HCT116 (cell line): ENCODE results near the gene SPG7.

Experiments used
- CBX3 ChIP-seq: IDR thresholded peaks from 2 replicates; pipeline ENCODE4 v1.6.1; 2012; ENCODE audit warnings: low read depth
- ELF1 ChIP-seq: IDR thresholded peaks from 2 replicates; pipeline ENCODE4 v1.6.1; 2012; ENCODE audit warnings: low read depth, borderline replicate concordance
- EZH2 ChIP-seq: fragments of 200-600 bp; sonication (generic); IDR thresholded peaks from 2 replicates; pipeline ENCODE4 v1.6.1; 2017; ENCODE audit warnings: antibody characterized with exemption, mixed run types
- POLR2AphosphoS5 ChIP-seq: IDR thresholded peaks from 2 replicates; pipeline ENCODE4 v1.6.1; 2011; ENCODE audit warnings: mild to moderate bottlenecking, low read depth, low read length, moderate library complexity
- RAD21 ChIP-seq: IDR thresholded peaks from 2 replicates; pipeline ENCODE4 v1.6.1; 2012; ENCODE audit warnings: low read depth, mild to moderate bottlenecking
- SIN3A ChIP-seq: IDR thresholded peaks from 2 replicates; pipeline ENCODE4 v1.6.1; 2012; ENCODE audit warnings: low read depth
- SP1 ChIP-seq: IDR thresholded peaks from 2 replicates; pipeline ENCODE4 v1.6.1; 2012; ENCODE audit warnings: low read depth
- TF ChIP-seq, protein P1 (sequence below), 3 experiments: fragments of 200-600 bp in 1 of 3; sonication (generic) in 1 of 3; IDR thresholded peaks in 2 of 3; conservative IDR thresholded peaks in 1 of 3; 2 replicates each; pipeline ENCODE4 v1.5.1; 2012 to 2017; ENCODE audit warnings: low read depth in 2 of 3, low read length in 2 of 3, antibody characterized with exemption in 1 of 3, borderline replicate concordance in 1 of 3, control low read depth in 1 of 3, mild to moderate bottlenecking in 1 of 3, mixed read lengths in 1 of 3, mixed run types in 1 of 3, moderate library complexity in 1 of 3; ENCODE audit not compliant: insufficient read depth in 1 of 3

DNA sequence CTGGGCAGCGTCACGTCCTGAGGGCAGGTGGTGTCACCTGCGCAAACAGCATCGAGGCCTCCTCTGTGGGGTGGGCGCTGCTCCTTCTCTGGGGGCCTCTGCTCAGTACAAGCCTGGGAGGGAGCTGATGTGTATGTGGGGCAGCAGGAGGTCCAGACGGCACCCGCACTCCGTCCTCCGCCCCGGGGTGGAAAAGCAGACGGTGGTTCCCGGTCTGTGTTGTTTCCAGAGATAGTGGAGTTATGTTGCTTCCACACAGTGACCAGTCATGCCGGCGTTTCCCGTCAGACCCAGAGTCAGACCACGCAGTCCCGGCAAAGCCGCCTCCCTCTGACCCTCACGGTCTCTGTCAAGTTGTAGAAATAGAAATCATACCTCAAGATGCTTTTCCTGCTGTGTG lies 38.6 kb downstream of the SPG7 start:
- TF ChIP-seq, protein P1, sequence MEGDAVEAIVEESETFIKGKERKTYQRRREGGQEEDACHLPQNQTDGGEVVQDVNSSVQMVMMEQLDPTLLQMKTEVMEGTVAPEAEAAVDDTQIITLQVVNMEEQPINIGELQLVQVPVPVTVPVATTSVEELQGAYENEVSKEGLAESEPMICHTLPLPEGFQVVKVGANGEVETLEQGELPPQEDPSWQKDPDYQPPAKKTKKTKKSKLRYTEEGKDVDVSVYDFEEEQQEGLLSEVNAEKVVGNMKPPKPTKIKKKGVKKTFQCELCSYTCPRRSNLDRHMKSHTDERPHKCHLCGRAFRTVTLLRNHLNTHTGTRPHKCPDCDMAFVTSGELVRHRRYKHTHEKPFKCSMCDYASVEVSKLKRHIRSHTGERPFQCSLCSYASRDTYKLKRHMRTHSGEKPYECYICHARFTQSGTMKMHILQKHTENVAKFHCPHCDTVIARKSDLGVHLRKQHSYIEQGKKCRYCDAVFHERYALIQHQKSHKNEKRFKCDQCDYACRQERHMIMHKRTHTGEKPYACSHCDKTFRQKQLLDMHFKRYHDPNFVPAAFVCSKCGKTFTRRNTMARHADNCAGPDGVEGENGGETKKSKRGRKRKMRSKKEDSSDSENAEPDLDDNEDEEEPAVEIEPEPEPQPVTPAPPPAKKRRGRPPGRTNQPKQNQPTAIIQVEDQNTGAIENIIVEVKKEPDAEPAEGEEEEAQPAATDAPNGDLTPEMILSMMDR (IDR thresholded peaks at IDR 0.05 in 2 of 3, conservative IDR thresholded peaks at IDR 0.05 in 1 of 3; ENCODE audit: borderline replicate concordance in 1 of 3, insufficient read depth in 1 of 3, low read depth in 2 of 3, low read length in 2 of 3), result no peak
- TF ChIP-seq SP1 (no peak), SIN3A (no peak), POLR2AphosphoS5 (no peak), RAD21 (no peak), CBX3 (no peak), ELF1 (no peak), EZH2 (no peak)
